ENCODE measurements around the gene VPS13C.

Gene VPS13C

DNA sequence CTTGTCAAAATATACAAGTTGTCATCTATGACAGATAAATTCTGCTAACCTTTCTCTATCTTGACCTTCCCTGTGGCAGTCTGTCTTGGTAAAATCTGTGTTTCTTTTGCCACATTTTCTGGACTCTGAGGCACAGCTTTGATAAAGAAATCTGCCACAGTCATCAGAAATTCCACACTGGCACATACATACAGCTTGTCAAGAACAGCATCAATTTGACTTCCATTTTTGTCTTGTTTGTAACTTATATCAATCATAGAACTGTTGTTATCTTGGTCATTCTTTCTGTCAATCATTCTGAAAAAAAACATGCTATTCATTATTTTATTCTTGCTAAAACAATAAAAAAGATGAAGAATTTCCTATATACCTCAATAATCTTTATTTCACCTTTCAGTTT lies 130.8 kb downstream of the VPS13C start:
- no peak for DNase-seq

DNA sequence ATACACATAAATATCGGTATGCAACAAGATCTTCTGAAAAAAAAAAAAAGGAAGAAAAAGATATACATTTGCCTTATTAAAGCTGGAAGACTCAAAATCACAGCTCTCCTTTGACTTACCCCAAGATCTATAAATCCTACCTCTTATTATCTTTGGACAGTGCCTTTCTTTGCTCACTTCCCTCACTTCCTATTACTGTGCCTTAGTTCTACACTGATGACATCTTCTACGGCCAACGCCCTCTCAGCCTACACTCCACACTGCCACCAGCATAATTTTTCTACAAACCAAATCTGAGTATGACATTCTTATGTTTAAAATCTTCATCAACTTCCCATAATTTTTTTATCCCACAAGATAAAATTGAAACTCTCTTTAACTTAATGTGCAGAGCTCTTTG lies 137.1 kb downstream of the VPS13C start:
- no peak for DNase-seq

DNA sequence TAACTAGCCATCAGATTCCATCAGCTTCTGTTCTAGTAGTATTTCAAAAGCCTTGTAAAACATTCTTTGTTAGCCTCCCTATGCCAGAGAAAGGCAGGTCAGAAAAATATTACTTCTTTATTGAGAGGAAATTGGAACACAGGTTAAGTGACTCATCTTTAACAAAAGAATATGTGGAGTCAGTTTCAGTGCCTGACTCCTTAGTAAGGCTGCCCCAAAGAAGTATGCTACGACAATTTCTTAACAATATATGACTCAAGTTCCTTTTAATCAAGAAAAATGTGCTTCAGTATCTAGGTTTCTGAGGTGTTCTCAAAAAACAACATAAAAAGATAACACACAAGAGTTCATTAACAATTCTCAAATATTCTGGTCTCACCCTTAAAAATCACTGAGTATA lies 139.2 kb downstream of the VPS13C start:
- DNase-seq: no peak

DNA sequence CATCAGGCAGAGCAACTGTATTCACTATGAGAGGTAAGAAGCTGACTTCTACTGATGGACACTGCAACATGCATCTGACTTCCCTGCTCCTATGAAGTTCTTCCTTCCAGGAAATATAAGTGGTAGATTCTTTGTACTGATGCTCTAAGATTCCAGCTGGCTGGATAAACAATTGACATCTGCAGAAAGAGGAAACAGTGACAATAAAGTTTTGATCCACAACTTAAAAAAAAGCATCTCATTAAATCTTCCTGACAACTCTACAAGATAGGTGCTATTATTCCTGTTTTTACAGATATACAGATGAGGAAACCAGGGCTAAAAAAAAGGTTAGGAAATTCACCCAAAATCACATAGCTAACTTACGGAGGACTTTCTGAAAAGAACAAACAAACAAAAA lies 142.8 kb downstream of the VPS13C start:
- DNase-seq: no peak

DNA sequence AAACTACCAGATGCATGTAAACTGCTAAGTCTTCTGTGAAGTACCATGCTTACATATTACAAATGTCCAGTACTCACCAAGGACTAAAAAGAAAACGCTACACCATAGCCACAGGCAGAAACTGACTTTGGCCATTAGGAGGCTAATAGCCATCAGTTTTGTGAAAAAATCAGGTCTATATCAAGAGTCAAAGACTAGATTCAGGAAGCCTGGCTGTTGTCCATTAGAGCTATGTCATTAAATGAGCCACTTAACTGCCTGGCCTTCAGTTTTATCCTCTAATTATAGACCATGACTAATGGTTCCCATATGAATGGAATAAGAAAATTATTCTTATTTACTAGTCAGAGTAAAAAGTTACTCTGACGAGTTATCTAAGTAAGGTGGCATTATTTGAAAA lies 144.1 kb downstream of the VPS13C start:
- DNase-seq: no peak

DNA sequence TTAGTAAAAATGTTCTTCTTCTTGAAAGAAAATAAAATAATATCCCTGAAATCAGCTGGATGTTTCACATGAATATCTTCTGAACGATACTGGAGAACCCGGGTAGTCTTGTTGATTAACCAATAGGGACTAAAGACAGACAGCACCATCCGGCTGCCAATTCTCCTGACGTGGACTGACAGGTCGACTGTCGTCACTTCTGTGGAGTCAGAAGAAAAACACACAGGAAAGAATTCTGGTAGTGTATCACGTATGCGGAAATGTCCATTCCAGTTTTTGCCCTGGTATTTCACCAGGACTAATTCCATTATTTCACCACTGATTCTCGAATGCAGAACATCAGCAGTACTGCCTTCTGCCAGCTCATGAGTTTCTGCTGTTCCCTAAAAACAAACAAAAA lies 144.6 kb downstream of the VPS13C start:
- DNase-seq: no peak

DNA sequence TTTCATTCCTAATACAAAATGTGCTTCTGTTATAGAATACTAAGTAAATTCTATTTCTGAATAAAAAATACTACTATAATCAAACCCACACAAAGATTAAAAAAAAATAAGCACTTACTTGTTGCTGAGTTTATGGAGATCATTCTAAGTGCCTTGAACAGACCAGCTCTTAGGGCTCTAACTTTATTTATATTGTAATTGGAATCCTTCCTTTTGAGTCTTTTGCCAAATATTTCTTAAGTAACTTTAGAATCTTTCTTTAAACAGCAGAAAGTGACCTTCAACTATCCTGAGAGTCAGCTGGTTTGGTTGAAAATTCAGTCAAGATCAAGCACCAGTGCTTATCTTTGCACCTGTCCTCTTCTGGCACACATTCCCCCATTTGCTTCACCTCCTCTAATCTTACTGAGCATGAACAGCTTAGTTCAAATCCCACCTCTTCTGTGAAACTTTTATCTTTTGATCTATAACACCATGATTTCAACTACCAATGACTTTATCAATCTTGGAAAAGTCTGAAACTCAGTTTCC lies 149.3 kb downstream of the VPS13C start:
- DNase-seq: no peak

DNA sequence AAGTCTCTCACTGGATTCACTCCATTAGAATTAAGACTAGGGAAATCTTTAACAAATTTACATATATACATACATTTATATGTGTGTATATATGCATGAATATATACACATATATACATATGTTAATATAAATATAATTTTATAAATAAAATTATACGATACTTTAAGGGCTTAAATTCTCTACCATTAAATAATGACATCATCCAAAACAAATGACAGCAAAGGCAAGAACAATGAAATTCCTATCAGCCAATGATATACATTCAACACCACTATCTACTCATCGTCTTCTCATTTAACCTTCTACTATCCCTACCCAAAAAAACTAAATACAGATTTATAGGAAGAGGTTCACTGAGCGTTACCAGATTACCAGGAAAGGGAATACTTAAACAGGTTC lies 152.0 kb downstream of the VPS13C start:
- DNase-seq: no peak

DNA sequence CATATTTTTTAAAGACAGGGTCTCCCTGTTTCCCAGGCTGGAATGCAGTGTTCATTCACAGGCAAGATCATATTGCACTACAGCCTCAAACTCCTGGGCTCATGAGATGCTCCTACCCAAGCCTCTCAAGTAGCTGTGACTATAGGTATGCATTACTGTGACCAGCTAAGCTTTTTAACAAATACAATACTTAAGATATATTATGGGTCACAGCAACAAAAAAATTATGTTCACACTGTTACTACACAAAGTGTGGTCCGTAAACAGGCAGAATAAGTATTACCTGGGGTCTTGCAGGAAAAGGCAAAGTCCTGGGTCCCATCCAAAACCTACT lies 152.5 kb downstream of the VPS13C start:
- no peak for DNase-seq

DNA sequence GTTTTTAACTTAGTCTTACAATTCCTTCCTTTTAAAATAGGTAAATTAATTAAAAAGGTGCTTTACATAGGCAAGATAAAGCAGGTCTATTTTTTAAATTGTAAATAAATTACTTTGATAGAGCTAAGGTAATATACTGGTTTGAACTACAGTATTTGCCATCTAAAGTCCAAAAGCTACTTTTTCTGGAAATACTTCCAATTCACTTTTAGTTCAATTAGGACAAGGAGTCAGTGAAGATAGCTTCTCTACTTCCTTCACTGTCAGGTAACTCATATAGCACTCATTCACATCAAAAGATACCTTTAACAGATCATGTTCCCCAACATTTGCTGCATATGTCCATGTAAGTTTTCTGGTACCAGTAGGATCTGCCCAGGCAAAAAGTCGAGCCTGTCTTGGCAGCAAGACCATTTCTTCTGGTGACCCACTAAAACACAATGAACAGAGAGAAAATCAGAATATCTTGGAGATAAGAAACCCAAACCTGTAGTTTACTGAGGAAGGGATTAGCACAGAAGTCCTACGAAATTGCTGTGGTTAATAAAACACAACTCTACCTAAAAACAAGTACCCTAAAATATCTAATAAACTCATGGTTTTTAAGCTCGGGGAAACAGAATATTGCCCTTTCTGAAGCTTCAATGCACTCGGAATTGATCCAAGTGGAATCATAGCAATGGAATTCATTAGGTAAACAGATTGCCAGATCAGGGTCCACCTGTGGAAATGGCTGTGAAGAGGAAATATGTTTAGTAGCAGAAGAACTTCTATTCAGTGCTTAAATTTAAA lies 153.1 kb downstream of the VPS13C start:
- no peak for DNase-seq

DNA sequence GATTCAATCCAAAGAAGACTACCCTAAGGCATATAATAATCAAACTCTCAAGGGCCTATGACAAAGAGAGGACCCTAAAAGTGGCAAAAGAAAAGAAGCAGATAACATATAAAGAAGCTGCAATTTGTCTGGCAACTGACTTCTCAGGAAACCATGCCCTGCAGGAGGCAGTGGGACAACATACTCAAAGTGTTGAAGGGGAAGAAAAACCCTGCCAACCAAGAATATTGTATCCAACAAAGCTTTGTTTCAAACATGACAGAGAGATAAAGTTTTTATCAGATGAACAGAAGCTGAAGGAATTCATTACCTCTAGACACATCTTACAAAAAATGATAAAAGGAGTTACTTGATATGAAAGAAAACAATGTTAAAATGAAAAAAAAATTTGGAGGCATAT lies 167.1 kb downstream of the VPS13C start:
- DNase-seq: no peak

DNA sequence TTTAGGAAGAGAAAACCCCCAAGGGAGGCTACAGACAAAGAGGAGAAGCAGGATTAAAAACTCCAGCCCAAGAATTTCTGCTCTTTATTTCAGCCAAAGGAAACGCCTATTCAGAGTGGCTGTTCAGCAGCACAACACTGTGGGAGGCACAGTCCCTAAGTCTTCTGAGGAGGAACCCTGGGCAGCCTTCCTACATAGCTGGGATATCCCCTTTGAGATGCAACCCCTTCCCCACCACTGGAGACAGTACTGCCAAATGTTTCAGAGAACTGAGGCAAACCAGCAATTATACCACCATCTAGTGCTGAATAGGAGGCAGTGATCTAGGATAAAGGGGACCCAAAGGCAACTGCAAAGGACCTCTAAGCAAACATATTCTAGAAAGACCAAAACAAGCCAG lies 168.1 kb downstream of the VPS13C start:
- no peak for DNase-seq

DNA sequence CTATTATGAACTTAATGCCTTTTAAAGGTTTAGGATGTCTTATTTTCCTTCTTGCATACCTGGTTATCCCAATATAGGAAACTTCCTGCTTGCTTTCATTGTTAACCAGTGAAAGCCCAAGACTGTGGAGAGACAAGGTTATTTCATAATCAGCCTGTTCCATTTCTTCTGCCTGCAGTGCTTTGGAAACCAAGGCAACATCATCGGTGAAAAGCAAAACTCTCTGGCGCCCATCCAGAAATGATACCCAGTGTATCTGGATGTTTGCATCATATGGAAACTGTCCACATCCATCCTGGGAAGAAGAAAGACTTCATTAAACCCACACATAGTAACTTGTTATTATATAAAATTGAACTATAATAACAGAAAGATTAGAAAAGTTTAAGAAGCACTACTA lies 170.1 kb downstream of the VPS13C start:
- DNase-seq: no peak

DNA sequence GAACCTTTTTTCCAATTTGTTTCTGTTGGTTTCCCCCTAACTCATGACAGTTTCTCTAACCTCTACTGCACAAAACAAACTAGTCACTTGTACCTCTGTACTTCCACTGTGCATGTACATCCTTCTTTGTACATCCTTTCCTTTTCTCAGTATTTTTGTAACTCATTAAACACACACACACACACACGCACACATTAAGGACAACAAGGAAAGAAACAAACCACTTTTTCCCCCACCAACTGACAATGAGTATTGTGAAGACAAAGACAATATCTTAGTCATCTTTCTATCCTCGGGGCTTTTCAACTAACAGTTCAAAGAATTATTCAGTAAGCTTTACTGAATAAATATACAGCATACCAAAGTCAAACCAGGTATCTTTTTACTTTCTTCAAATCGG lies 170.5 kb downstream of the VPS13C start:
- no peak for DNase-seq

DNA sequence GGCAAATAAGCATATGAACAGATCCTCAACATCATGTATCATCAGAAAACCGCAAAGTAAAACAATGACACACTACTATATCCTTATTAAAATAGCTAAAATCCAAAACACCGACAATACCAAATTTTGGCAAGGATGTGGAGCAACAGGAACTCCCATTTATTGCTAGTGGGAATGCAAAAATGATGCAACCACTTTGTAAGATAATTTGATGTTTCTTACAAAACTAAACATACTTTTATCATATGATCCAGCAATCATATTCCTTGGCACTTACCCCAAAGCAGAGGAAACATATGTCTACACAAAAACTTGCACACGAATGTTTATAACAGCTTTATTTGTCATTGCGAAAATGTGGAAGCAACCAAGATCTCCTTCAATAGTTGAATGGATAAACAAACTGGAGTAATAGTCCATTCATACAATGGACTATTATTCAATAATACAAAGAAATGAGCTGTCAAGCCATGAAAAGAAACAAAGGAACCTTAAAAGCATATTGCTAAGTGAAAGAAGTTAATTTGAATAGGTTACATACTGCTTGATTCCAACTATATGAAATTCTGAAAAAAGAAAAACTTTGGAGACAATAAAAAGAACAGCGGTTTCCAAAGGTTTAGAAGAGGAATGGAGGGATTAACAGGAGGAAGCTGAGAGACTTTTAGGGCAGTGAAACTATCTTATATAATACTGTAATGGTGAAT lies 172.0 kb downstream of the VPS13C start:
- no peak for DNase-seq

DNA sequence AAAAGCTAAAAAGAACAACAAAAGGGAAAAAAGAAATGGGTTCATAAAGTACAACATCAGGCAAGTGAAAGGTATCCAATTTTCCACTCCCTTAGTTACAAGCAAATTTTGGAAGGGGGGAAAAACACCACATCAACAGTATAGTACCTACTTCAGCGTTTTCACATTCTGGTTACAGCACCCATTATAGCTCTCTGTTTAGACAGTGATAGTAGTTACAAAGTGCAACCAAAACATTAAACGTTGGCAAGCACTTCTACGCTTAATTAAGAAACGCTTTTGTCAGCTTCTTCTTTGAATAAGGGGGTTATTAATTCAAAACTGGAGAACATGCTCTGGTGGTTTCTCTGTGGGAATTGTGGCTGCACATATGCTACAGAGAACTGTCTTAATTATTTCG lies 180.2 kb downstream of the VPS13C start:
- DNase-seq: no peak

DNA sequence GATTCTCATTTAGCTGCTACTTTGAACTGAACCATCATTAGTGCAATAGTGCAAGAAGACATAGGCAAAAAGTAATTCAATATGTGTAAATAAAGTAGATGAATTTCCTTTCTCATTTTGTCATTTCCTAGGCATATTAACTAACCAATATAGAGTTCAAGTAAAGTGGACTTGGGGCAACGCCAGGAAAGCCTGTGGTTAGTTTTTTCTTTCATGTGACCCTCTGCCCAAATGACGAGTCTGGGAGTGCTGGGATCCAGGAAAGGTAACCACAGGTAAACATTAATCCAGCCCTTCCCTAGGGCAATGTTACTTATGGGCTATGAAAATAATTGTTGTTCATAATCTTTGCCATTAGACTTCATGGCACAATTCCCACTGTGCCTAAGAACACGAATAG lies 181.0 kb downstream of the VPS13C start:
- no peak for DNase-seq

DNA sequence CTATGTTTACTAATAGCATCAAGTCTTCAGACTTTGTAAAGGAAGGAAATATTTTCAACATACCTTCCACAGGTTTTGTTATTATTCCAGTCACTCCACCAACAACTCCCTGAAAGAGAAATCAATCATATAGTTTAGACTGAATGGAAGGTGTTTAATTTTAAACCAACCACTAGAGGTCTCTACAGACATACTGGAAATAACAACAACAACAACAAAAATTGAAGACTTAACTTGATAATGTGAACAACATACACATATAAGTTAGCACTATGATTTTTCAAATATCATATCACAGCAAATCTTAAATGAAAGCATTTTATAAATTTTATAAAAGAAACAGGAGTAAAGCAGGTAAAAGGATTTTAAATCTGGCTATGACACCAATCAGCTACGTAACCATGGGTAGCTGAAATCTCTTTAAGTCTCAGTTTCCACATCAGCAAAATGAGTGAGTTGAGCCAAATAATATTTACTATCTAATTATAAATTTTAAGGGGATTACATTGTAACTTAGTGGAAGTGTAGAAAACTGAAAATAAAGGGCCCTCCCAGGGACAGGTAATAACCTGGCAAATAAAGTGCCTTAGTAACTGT lies 188.2 kb downstream of the VPS13C start:
- DNase-seq: no peak

DNA sequence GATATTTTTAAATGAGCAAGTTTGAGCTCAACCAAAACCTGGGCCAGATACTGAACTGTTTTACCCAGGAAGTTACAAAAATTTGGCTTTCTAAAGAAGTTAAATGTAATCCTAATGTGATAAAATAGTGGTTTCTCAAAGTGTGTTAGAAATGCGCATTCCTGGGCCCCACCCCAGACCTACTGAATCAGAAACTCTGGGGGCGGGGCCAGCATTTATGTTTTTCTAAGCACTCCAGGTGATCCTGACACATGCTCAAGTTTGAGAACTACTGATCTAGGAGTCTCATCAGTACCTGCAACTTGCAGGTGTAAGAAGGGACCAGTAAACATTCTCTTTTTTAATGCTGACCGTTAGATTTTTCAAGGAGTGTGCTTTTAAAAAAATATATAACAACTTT lies 190.6 kb downstream of the VPS13C start:
- no peak for DNase-seq

DNA sequence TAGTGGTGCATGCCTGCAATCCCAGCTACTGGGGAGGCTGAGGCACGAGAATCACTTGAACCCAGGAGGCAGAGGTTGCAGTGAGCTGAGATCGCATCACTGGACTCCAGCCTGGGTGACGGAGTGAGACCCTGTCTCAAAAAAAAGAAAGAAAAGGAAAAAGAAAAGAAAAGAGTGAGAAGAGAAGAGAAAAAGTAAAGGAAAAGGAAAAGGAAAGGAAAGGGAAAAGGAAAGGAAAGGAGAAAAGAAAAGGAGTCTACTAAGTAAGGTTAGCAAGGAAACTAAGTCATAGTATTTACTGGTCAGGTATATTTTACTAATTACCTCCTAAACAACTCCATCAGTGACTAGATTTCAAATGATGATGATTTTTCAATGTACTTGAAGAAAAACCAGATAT lies 198.3 kb downstream of the VPS13C start:
- DNase-seq: no peak

DNA sequence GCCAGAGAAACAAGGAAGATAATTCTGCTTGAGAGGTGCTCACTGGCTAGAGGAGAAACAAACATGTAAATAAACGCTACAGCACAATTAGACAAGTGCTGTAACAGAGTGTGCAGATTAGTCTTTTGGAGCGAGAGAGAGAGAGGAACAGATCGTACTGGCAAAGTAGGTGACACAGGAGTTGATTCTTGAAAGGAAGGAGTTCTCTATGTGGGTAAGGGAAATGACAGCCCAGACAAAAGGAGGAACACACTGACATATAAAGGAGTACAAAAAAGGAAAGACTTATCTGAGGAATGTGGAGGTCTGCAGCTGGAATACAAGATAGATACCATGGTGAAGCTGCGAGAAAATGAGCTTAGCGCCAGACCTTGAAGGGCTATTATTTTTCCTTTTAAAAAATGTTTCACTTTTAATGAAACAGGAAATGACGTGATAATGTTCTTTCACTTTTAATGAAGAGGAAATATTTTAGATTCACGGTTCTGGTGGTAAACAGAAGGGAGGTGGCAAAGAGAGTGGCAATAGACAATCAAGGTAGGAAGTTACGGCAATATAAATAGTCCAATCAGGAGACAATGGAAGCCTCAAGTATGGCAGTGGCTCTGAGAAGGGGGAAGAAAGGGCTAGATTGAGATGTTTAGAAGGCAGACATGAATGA lies 202.9 kb downstream of the VPS13C start:
- no peak for DNase-seq

DNA sequence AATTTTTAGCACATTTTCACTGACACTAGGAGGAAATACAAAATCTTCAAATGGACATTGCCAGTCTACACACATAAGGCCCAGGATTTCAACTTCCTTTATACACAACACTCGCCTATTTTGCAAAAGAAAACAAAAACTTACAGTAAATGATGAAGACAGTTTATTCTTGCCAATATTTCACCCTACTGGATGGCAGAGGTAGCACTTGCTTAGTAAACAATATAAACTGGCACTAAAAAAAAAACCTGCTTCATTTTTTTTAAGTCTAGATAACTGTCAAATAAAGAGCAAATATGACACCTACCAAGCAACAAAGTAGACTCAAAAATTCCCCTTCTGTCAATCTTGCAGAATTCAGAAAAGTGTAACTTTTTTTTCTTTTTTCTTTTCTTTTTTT lies 204.0 kb downstream of the VPS13C start:
- no peak for DNase-seq

DNA sequence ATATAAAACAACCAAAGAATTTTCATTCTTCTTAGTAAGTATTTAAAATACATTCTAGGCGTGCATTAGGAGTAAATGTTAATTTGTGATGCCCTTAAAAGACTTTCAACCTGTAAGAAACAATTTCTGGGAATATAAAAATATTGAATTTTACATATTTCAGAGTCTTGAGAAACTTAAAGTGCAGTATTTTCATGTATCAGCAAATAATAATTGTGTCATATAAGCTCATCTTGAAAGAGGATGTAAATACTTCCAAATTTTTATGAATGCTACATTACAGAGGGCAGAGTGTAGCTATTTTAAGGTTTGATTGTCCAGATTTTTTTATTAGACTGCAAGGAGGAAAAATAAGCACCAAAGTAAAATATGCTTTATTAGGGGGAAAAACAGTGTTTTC lies 207.1 kb downstream of the VPS13C start:
- no peak for DNase-seq

DNA sequence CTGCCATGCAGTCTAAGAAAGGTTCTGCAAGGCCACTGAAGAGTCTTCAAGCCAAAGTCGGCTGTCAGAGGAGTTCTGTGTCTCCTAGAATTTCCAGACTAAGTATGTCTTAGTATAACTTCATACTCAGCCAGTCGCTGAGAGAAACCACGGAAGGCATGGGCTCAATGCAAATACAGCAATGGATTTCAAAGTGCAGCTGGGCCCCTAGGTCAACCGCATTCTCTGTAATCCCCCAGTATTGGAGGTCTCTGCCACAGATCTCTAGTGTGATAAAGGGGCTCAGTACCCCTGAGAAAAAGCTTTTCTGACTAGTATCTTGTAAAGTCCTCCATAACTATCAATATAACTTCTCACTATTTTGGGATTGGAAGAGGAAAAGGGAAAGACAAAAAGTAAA lies 208.3 kb downstream of the VPS13C start:
- DNase-seq: no peak
